GM21515 (cell line): Measurements from ENCODE around the gene TLE2.
A peak's percentile ranks its signal among the peaks of the same experiment; 100 is the strongest.
"Not testable (repeated sequence)": the region's sequence is repeated elsewhere in the genome, so short reads cannot be mapped to it uniquely, and the experiment has no call there.

ENCODE experiments used
- ATAC-seq: cut with Tn5 transposase; IDR thresholded peaks from one replicate; pipeline ENCODE4 v1.9.1; 2021; ENCODE audit not compliant: unreplicated experiment

TLE2 gene

DNA sequence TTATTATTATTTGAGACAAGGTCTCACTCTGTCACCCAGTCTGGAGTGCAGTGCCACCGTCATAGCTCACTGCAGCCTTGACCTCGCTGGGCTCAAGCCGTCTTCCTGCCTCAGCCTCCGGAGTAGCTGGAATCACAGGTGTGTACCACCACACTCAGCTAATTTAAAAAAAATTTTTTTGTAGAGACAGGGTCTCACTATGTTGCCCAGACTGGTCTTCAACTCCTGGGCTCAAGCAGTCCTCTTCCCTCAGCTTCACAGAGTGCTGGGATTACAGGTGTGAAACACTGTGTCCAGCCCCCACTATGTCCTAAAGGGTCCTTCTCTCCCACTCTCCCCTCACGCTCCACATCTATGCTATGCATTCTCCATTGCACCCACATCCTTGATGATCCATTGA lies 9.1 kb upstream of the TLE2 start:
- ATAC-seq = no peak

DNA sequence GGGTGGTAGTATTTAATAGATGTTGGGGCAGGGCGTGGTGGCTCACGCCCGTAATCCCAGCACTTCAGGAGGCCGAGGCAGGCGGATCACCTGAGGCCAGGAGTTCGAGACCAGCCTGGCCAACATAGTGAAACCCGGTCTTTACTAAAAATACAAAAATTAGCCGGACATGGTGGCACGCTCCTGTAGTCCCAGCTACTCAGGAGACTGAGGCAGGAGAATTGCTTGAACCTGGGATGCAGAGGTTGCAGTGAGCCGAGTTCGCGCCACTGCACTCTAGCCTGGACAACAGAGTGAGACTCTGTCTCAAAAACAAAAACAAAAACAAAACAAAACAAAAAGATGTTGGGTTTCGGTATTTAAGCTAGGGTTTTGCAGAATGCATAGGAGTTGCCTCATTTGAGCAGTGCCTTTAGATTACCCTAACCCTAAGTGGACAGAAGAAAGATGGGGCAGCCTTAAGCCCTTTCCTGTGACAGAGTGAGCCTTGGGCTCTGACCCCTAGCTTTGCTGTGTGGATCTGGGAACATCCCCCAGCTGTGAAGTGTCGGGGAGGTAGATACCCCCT lies 8.0 kb upstream of the TLE2 start:
- ATAC-seq = not testable (repeated sequence)

DNA sequence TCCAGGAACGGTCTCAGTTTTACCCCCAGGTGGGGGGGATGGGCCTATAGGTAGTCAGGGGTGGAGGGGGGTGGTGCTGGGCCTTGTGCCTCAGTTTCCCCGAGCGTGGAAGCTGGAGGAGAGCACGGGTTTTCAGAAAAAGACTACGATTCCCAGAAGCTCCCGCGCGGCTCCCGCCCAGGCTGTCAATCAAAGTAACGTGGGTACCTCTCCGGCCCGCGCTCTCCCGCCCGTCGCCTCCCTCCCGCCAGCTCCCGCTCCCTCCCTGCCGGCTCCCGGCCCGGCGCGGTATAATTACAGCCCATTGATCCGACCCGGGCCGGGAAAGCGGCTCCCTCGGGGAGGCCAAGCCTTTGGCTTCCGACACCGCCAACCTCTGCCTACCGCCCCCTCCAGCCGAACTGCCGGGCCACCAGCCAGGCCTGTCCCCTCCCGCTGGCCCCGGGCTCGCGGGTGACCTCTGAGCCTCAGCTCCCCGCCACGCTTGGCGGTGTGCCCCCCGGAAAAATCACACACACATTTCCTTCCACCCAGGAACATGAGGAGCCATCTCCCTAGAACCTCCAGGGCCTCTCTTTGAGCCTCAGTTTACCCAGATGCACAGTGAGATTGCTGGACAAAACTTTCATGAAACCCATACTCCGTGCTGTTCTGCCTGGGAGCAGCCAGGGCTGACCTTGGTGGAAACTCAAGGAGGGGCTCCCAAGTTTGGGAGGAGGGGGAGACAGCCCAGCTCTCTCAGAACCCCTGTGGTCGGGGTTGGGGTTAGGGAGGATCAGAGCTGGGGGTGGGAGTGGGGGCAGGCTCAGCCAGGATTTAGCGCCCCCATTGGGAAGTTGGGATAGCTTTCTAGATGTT lies 7.3 kb upstream of the TLE2 start:
- ATAC-seq = no peak

DNA sequence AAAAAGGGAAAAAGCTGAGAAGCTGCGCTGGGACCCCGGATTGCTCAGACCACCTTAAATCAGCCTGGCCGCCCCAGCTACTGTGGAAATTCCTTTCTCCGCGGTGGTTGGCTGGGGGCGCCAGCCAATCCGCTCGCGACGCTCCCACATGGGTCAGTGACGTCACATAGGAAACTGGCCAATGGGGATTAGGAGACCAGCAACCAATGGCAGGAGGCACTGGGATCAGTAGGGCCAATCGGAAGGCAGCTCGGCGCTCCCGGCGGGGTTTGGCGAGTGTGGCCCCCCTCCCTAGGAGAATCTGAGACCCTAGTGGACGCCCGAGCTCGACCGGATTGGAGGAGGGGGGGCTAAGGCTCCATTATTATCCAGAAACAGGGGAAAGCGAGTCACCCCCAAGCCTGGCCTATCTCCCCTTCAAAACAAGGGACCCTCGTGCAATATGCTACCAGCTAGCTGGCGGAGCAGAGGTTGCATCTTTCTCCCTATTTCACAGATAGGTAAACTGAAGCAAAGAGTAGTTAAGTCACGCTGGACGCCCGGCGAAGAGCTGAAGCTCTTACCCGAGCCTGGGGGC lies 6.5 kb upstream of the TLE2 start:
- ATAC-seq = peak; percentile 80

DNA sequence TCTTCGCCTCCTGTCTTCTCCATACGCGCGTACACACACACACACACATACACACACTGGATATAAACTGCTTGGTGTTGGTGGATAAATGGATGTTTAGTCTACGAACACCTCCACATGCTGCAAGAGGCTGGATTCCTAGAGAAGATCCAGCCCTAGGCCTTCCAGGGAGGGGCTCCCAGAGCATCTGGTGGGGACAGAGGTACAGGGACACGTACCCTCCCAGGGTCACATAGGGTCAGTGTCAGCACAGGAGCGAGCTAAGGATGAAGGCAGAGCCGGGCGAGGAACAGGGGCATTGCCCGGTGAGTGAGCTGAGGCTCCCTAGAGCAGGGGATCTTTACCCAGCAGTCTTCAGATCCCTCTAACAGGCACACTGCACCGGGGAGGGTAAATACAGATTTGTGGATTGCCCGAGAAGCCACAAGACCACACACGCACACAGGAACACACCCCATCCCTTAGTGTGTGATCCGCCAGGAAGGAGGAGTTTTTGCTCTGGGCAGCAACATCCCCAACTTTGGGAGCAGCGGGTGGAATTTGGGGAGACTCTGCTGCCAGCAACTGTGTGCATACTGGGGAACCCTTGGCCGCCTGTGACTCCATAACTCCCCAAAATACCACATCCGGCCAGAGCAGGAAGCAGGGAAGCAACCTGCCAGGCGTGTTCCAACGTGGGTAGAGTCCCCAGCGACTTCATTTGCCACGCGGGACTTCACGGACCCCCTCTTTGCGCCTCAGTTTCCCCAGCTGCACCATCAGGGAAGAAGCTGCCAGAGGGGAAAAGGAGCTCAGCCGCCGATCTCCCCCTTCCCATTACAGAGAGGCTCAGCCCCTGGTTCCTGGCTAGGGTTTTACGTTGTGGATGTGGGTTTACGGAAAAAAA lies 5.8 kb upstream of the TLE2 start:
- ATAC-seq = peak; percentile 4

DNA sequence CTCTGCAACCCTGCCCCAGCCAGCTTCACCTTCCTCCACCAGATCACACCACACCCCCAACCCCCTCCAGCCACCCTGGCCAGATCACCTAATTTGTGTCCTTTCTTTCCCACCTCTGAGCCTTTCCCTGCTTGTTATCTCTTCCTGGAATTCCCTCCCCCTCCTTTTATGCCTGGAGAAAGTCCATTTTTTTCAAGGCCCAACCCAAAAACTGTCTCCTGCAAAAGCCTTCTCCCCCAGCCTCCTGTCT lies 5.3 kb upstream of the TLE2 start:
- ATAC-seq = no peak

DNA sequence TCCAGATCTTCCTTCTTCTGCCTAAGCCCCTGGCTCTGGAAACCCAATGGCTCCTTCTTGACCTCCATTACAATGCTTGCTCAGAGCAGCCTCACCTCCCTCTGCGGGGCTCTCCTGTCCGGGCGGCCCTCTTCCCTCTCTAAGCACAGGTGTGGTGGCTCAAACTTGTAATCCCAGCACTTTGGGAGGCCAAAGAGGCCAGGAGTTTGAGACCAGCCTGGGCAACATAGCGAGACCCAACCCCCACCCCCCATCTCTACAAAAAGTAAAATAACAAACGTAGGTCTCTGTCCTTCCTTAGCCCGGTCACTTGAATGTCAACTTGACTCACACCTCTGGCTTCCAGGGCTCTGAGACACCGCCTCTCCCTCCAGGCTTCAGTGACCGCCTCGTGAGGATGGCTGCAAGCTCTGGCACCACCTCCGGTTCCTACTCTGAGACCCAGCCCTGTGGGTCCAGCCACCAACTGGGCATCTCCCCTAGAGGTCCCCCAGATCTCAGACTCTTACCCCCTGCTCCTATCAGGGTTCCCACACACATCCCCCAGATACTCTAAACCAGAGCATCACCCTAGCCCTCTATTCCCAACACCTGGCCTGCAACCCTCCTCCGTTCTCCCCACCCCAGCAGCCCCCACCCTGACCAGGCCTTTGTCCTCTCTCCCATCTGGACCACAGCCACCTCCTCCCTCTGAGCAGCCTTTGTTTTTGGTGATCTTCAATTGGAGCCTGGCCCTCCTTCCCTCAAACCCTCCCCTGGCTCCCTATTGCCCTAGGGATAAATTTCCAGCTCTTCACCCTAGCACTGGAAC lies 4.7 kb upstream of the TLE2 start:
- ATAC-seq = no peak

DNA sequence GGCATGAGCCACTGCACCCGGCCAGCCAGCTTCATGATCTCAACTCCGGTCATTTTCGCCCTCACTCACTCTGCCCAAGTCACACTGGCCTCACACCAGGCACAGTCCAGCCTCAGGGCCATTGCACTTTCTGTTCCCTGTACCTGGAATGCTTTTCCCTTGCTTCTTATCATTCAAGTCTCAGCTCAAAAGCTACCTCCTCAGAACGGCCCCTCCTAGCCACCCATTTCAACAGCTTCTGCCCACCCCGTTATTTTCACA lies 2.5 kb upstream of the TLE2 start:
- ATAC-seq = no peak

DNA sequence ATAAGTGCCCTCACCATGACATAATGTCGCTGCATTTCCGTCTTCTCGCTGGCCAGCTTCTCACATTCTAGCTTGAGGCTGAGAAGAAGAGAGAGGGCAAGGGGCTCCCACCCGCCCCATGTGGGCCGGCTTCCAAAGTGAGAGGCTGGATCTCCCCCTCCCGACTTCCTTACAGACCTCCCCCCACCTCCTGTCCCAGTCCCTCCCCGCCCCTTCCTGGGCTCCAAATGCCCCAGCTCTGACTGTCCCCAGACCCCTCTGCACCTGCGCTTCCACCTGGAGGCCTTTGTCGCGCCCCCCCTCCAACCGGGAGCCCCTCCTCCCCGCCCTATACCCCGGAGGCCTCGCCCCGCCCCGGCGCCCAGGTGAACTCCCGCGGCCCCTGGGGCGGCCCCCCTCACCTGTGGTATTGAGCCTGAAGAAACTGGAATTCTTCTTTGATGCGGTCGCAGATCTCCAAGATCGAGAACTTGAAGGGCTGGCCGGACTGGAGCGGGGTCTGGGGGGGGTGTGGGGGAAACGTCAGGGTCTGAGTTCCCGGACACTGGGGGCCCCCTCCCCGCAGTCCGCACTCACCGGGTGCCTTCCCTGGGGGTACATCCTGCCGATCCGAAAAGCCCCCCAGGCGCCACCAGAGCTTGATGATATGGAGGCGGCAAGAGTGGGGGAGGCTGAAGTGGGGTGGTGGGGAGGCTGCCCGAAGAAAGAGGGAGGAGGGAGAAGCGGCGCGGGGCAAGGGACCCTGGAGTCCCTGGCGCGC lies 595 bp downstream of the TLE2 start:
- no peak for ATAC-seq

DNA sequence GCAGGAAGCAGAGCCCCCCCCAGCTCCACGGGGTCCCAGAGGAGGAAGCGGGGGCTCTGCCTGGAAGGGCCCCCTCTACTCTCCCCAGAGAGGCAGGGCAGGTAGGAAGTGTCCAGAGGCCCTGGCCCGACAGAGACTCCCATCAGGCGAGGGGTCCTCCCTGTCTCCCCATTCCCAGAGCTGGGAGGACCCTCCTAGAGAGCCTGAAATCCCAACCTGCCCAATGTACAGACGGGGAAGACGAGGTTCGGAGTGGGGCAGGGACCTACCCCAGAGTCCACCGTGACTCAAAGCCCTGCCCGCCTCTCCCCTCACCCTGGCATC lies 1.1 kb downstream of the TLE2 start:
- ATAC-seq = no peak

DNA sequence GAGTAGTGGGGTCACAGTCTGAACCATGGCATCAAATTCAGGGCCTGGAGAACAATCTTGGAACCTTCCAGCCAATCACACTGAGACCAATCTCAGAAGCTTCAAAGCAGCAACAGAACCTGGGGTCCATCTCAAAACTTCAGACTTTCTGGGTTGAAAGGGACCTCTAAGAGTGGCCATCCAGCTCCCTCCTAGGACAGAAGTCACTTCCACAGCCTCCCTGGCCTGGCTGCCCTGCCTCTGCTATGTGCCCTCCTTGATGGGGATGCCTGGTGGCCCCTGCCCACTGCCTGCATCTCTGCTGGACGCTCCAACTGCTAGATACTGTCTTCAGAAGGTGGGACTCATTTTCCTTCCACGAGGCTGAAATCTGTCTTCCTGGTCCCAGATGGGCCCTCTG lies 1.8 kb downstream of the TLE2 start:
- ATAC-seq = no peak

DNA sequence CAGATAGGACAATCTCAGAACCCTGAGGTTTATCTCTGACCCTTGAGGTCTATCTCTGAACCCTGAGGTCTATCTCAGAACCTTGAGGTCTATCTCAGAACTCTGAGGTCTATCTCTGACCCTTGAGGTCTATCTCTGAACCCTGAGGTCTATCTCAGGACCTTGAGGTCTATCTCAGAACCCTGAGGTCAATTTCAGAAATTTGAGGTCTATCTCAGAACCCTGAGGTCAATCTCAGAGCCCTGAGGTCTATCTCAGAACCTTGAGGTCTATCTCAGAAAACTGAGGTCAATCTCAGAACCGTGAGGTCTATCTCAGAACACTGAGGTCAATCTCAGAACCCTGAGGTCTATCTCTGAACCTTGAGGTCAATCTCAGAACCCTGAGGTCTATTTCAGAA lies 2.3 kb downstream of the TLE2 start:
- ATAC-seq = no peak

DNA sequence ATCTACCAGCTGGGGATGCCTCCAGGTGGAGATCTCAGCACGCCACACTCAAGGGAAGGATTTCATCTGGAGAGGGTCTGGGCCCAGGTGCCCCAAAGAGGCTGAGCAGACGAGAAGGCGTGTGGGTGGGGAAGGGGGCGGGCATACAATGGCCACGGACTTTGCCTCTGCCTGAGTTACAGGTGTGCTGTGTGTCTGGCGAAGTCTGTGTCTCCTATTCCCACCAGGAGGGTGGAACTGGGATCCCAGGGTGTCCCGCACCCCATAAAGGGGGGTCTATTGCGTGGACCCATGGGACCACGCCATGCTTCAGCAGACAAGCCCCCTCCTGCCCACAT lies 3.6 kb downstream of the TLE2 start:
- no peak for ATAC-seq

DNA sequence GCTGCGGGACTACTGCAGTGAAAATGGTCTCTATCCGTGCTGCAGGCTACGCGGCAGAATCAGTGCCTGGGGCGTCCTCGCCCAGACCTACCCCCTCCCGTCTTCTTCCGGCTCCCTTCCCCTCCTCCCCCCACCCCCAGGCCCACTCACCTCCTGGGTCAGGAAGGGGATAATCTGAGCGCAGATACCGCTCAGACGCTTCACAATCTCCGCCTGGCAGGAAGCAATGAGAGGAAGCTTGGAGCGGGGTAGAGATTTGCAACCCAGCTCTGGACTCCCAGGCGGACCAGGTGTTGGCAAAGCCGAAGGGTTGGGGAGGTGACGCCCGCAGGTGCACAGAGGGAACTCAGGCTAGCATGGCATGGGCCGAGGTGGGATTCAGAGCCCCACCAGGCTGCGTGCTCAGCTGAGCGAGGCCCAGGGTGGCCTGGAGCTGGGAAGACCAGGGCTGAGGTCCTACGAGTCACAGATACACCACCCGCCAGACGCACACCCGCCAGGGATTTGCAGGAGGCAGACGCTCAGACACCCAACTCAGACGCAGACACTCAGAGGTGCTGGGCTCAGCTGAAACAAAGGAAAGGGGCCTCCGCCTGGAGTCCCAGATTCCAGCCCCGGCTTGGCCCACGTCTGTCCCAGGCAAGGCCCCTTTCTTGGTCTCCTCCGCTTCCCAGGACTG lies 4.1 kb downstream of the TLE2 start:
- no peak for ATAC-seq

DNA sequence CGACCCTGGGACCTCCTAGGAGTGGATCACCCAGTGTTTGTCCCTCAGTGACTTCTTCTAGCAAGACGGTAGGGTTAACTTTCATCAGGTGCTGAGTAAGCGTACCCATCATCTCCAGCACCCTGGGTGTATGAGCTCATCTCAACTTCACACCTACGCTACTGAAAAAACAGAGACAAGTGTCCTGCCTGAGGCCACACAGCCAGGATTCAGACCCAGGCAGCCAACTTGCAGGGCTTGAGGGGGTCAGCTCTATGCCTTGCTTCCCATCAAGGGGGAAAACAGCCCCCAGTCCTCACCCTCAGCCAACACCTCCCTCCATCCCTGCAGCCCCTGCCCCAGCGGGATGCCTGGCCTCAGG lies 4.6 kb downstream of the TLE2 start:
- no peak for ATAC-seq

DNA sequence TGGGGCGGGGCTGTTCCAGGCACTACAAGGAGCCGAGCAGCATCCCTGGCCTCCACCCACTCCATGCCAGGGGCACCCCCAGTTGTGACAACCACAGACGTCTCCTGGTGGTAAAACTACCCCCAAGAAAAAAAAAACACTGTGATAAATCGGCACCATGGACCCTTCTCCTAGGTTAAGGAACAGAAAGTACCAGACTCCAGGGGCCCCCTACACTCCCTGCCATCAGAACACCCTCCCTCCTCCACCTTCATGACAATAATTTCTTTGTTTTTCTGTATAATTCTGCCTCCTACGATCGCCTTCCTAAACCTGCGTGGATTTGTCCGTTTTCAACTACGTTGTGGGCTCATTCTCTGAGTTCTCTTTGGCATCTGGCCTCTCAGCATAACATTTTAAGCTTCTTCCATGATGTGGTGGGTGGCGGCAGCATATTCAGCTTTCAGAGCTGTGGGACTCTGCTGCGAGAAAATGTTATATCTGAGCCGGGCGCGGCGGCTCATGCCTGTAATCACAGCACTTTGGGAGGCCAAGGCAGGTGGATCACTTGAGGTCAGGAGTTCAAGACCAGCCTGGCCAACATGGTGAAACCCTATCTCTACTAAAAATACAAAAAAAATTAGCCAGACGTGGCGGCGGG lies 8.6 kb downstream of the TLE2 start:
- ATAC-seq = no peak

DNA sequence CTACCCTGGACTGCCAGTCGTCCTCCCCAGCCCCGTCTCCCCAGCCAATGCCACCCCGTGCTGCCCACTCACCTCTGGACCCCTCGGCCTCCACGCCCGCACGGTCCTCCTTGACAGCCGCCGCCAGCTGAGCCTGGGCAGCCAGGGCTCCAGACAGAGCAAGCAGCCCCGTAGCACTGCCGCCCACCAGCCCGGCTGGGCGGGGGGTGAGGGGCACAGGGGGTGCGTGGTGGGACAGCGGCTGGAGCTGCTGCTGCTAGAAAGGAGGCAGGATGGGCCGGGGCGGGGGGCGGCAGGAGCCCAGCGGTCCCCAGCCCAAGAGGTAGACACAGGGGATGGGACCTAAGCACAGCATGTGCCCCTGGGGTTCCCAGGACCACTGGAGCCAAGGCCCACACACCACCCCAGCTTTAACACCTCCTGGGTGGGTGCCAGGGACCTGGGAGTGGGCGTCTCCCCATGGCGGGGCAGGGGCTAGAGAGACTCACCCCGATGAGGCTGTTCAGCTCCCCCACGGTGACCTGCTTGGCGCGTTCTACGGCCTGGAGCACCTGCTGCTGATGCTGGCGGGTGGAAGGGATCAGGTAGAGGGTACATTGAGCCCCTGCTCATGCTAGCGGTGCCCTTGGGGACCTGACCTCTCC lies 9.7 kb downstream of the TLE2 start:
- ATAC-seq = no peak

DNA sequence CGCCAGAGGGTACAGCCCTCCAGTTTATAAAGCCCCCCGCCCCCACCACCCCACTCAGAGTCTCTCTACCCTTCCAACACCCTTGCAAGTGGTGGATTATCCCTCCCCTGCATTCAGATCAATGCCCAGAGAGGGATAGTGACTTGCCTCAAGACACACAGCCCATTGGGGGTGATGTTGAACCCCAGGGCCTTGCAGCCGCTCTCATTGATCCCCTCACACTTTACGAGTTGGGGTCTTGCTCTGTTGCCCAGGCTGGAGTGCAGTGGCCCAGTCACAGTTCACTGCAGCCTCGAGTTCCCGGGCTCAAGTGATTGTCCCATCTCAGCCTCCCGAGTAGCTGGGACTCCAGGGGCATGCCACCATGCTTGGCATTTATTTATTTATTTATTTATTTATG lies 11.2 kb downstream of the TLE2 start:
- ATAC-seq = no peak
